Measurements from ENCODE around the gene CRYGN.

Gene CRYGN

GRCh38 chr7:151433721-151434400 lies 6.1 kb downstream of the CRYGN start:
- Histone ChIP-seq H3K36me3 (ENCODE audit: control insufficient read depth, insufficient read depth, low read length) (no peaks in the 10 kb centered on the region), H3K9me3 (ENCODE audit: control insufficient read depth, low read length) (no peaks in the 10 kb centered on the region), H3K4me2 (ENCODE audit: low read length) (no peak overlapping the region), H3K4me1 (peaks cover 10% of the 10 kb centered on the region), H3K9ac (no peak overlapping the region), H3K79me2 (no peaks in the 10 kb centered on the region), H3K27ac (no peak overlapping the region), H2AFZ (no peak overlapping the region), H3K27me3 (ENCODE audit: control insufficient read depth, insufficient read depth, low read length) (no peaks in the 10 kb centered on the region), H3K4me3 (ENCODE audit: low read depth, low read length) (no peak overlapping the region)
- TF ChIP-seq CTCF (IDR thresholded peaks at IDR 0.05): no peak

- Histone ChIP-seq H3K4me2 (ENCODE audit: low read length) (no peak overlapping the region), H3K4me3 (ENCODE audit: low read depth, low read length) (no peak overlapping the region), H3K79me2 (no peaks in the 10 kb centered on the region), H3K27me3 (ENCODE audit: control insufficient read depth, insufficient read depth, low read length) (no peaks in the 10 kb centered on the region), H3K9ac (no peak overlapping the region), H3K27ac (no peak overlapping the region), H3K9me3 (ENCODE audit: control insufficient read depth, low read length) (no peaks in the 10 kb centered on the region), H3K4me1 (peaks cover 14% of the 10 kb centered on the region), H3K36me3 (ENCODE audit: control insufficient read depth, insufficient read depth, low read length) (no peaks in the 10 kb centered on the region), H2AFZ (no peak overlapping the region)
- TF ChIP-seq CTCF (IDR thresholded peaks at IDR 0.05): no peak
Measured at GRCh38 chr7:151432658-151433521, 7.1 kb downstream of the CRYGN start.

- no peak for TF ChIP-seq CTCF (IDR thresholded peaks at IDR 0.05)
- H3K27ac ChIP-seq: no peak overlapping the region
- H3K4me3 ChIP-seq (ENCODE audit: low read depth, low read length): no peak overlapping the region
- H3K36me3 ChIP-seq (ENCODE audit: control insufficient read depth, insufficient read depth, low read length): no peaks in the 10 kb centered on the region
- no peaks in the 10 kb centered on the region for H3K79me2 ChIP-seq
- H3K9me3 ChIP-seq (ENCODE audit: control insufficient read depth, low read length): no peaks in the 10 kb centered on the region
- no peak overlapping the region for H3K4me2 ChIP-seq (ENCODE audit: low read length)
- no peak overlapping the region for H3K9ac ChIP-seq
- no peaks in the 10 kb centered on the region for H3K27me3 ChIP-seq (ENCODE audit: control insufficient read depth, insufficient read depth, low read length)
- no peak overlapping the region for H2AFZ ChIP-seq
- peaks cover 14% of the 10 kb centered on the region for H3K4me1 ChIP-seq
Measured at GRCh38 chr7:151431768-151432311, 8.1 kb downstream of the CRYGN start.

GRCh38 chr7:151431281-151431767 lies 8.6 kb downstream of the CRYGN start:
- H3K27me3 ChIP-seq (ENCODE audit: control insufficient read depth, insufficient read depth, low read length): no peaks in the 10 kb centered on the region
- H3K9ac ChIP-seq: no peak overlapping the region
- no peak overlapping the region for H3K27ac ChIP-seq
- no peaks in the 10 kb centered on the region for H3K36me3 ChIP-seq (ENCODE audit: control insufficient read depth, insufficient read depth, low read length)
- TF ChIP-seq CTCF (IDR thresholded peaks at IDR 0.05): no peak
- H3K79me2 ChIP-seq: no peaks in the 10 kb centered on the region
- peaks cover 14% of the 10 kb centered on the region for H3K4me1 ChIP-seq
- H3K4me2 ChIP-seq (ENCODE audit: low read length): no peak overlapping the region
- no peaks in the 10 kb centered on the region for H3K9me3 ChIP-seq (ENCODE audit: control insufficient read depth, low read length)
- no peak overlapping the region for H3K4me3 ChIP-seq (ENCODE audit: low read depth, low read length)
- no peak overlapping the region for H2AFZ ChIP-seq

Data from parathyroid adenoma (tissue), 2 donors.